Epithelial cell of proximal tubule (primary cell): Measurements from ENCODE around the gene REM2. TPM values are rescaled to one million over a fixed set of nuclear protein-coding genes. Genes with fewer than 3 reads are reported as not detected.
A peak's percentile ranks its signal among the peaks of the same experiment; 100 is the strongest.
"Not testable (repeated sequence)": the region's sequence is repeated elsewhere in the genome, so short reads cannot be mapped to it uniquely, and the experiment has no call there.

ENCODE experiments used
- DNase-seq: peaks from one replicate; pipeline ENCODE4 v3.0.0-alpha.2; 2011; ENCODE audit warnings: low read depth
- H3K4me3 ChIP-seq: 2 replicates; pipeline ENCODE4 v1.5.1; 2011; ENCODE audit warnings: low read depth, mild to moderate bottlenecking, low read length
- total RNA-seq: library from RNA; depleted of rRNA; stranded (reverse); fragments of >200 nt; gene quantifications from 2 replicates; pipeline ENCODE4 v1.2.3, GENCODE V29; 2015
- TF ChIP-seq, protein P1 (sequence below): conservative IDR thresholded peaks from 2 replicates; pipeline ENCODE4 v1.5.1; 2012; ENCODE audit warnings: low read depth, mild to moderate bottlenecking, low read length

REM2 gene
- total RNA-seq, 1 donor from 2014 or later: 0.17 TPM

DNA sequence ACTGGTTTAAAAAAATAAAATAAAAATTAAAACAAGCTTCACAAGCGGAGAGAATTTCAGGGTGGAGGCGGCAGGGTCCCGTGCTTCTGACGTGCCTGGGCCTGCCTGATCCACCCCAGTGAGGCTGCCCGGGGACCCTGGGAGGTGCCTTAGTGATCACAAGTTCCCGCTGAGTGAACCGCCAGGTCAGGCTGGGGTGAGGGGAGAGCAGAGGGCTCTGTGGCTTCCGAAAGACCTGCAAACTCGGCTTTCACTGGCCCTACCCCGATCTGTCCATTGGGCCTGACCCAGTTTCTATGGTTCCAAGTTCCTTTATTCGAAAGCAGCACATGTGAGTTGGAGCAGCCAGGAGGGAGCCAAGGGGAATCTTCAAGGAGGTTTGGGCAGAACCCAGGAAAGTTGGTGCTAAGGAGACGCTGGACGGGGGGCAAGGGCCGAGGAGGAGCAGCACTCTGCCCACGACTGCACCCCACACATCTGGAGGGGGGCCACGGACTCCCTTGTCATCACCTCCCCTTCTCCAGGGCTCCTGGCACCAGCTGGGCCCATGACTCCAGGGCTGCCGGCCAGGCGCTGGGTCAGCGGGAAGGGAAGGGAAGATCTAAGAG is 33.7 kb upstream of the REM2 start:
- no peak for DNase-seq
- TF ChIP-seq, protein P1, sequence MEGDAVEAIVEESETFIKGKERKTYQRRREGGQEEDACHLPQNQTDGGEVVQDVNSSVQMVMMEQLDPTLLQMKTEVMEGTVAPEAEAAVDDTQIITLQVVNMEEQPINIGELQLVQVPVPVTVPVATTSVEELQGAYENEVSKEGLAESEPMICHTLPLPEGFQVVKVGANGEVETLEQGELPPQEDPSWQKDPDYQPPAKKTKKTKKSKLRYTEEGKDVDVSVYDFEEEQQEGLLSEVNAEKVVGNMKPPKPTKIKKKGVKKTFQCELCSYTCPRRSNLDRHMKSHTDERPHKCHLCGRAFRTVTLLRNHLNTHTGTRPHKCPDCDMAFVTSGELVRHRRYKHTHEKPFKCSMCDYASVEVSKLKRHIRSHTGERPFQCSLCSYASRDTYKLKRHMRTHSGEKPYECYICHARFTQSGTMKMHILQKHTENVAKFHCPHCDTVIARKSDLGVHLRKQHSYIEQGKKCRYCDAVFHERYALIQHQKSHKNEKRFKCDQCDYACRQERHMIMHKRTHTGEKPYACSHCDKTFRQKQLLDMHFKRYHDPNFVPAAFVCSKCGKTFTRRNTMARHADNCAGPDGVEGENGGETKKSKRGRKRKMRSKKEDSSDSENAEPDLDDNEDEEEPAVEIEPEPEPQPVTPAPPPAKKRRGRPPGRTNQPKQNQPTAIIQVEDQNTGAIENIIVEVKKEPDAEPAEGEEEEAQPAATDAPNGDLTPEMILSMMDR: no peak
- no peak overlapping the region for H3K4me3 ChIP-seq

GRCh38 chr14:22850944-22851764 is 31.9 kb upstream of the REM2 start:
- DNase-seq: no peak
- TF ChIP-seq, protein P1: no peak
- peak overlapping the region; percentile 14 for H3K4me3 ChIP-seq

GRCh38 chr14:22852178-22852577 is 30.8 kb upstream of the REM2 start:
- not testable (repeated sequence) for H3K4me3 ChIP-seq, DNase-seq

- no peak for DNase-seq
- no peak overlapping the region for H3K4me3 ChIP-seq
- TF ChIP-seq, protein P1: no peak
Measured at GRCh38 chr14:22852599-22852939, 30.5 kb upstream of the REM2 start.

GRCh38 chr14:22852940-22853767 is 29.9 kb upstream of the REM2 start:
- TF ChIP-seq, protein P1: peak; percentile 87
- DNase-seq: no peak
- peak overlapping the region; percentile 65 for H3K4me3 ChIP-seq

- not testable (repeated sequence) for DNase-seq, H3K4me3 ChIP-seq
Measured at GRCh38 chr14:22854296-22854695, 28.7 kb upstream of the REM2 start.

DNA sequence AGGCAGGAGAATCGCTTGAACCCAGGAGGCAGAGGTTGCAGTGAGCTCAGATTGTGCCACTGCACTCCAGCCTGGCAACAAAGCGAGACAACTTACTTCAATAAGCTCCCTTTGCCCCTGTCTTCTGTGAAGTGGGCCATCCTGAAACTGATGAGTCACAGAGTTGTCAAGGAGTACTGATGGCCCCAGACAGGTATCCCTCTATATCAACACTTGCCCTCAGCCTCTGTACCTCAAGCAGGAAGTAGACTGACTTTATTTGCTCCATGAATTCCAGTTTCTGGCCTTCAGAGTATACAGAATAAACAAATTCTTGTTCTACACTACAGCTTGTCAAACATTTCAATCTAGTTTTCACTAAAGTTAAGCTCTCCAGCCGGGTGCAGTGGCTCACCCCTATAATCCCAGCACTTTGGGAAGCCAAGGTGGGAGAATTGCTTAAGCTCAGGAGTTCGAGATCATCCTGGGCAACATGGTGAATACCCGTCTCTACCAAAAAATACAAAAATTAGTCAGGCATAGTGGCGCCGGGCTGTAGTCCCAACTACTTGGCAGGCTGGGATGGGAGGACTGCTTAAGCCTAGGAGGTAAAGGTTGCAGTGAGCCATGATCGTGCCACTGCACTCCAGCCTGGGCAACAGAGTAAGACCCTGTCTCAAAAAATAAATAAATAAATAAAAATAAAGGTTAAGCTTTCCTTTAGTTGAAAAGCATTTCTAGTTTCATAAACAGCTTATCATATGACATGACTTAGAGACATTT is 27.9 kb upstream of the REM2 start:
- DNase-seq: no peak
- no peak overlapping the region for H3K4me3 ChIP-seq
- TF ChIP-seq, protein P1: no peak
